Hepatocyte (in vitro differentiated cells): ENCODE measurements around the gene OSGEP.

Experiments used
- CTCF ChIP-seq: fragments of 200-600 bp; sonication (generic); IDR thresholded peaks from 2 replicates; pipeline ENCODE4 v1.5.1; 2016; ENCODE audit warnings: antibody characterized with exemption, mild to moderate bottlenecking; ENCODE audit not compliant: poor library complexity
- EZH2 ChIP-seq: fragments of 200-600 bp; sonication (generic); IDR thresholded peaks from 2 replicates; pipeline ENCODE4 v1.6.1; 2016; ENCODE audit warnings: antibody characterized with exemption, mild to moderate bottlenecking, borderline replicate concordance

- TF ChIP-seq CTCF (no peak), EZH2 (no peak)
Observed at GRCh38 chr14:20436363-20436755, 18.3 kb downstream of the OSGEP start.
